HepG2 (cell line): ENCODE results near the gene CATSPERB. TPM values are rescaled to one million over a fixed set of nuclear protein-coding genes. Genes with fewer than 3 reads are reported as not detected.

Source experiments
- CENPBD1 ChIP-seq: sonication (generic); formaldehyde crosslinking; IDR thresholded peaks from 2 replicates; pipeline ENCODE4 v1.8.0; 2022; ENCODE audit warnings: missing genetic modification reagents, low read depth, mild to moderate bottlenecking, borderline replicate concordance
- GMEB1 ChIP-seq: sonication (generic); formaldehyde crosslinking; IDR thresholded peaks from 2 replicates; pipeline ENCODE4 v1.5.1; 2020; ENCODE audit warnings: missing genetic modification reagents, mild to moderate bottlenecking, borderline replicate concordance
- KMT2A ChIP-seq: sonication (generic); formaldehyde crosslinking; IDR thresholded peaks from 2 replicates; pipeline ENCODE4 v1.4.0; 2020; ENCODE audit warnings: missing genetic modification reagents
- LCORL ChIP-seq, 2 experiments: fragments of 450-650 bp in 1 of 2; sonication (generic) in 1 of 2; formaldehyde crosslinking in 1 of 2; IDR thresholded peaks; 2 replicates each; pipeline versions ENCODE4 v1.5.0 to v1.6.1; 2017 to 2020; ENCODE audit warnings: antibody characterized with exemption in 1 of 2, missing genetic modification reagents in 1 of 2
- PATZ1 ChIP-seq: sonication (generic); formaldehyde crosslinking; IDR thresholded peaks from 2 replicates; pipeline ENCODE4 v1.4.0; 2020; ENCODE audit warnings: missing genetic modification reagents
- PITX1 ChIP-seq: sonication (generic); formaldehyde crosslinking; IDR thresholded peaks from 2 replicates; pipeline ENCODE4 v1.5.1; 2020; ENCODE audit warnings: mild to moderate bottlenecking, missing genetic modification reagents
- REPIN1 ChIP-seq: sonication (generic); formaldehyde crosslinking; IDR thresholded peaks from 2 replicates; pipeline ENCODE4 v1.8.0; 2022; ENCODE audit warnings: missing genetic modification reagents, low read depth, mild to moderate bottlenecking, borderline replicate concordance
- REST ChIP-seq, 2 experiments: IDR thresholded peaks; 2 replicates each; pipeline ENCODE4 v1.6.1; 2011 to 2012; ENCODE audit warnings: low read length in 2 of 2, borderline replicate concordance in 1 of 2, low read depth in 1 of 2, mild to moderate bottlenecking in 1 of 2, moderate library complexity in 1 of 2
- REXO4 ChIP-seq: sonication (generic); formaldehyde crosslinking; IDR thresholded peaks from 2 replicates; pipeline ENCODE4 v1.8.0; 2022; ENCODE audit warnings: missing genetic modification reagents, mild to moderate bottlenecking, borderline replicate concordance
- SMC3 ChIP-seq: IDR thresholded peaks from 2 replicates; pipeline ENCODE4 v1.6.1; 2011; ENCODE audit warnings: low read length, improper control_type of control experiment
- ZNF160 ChIP-seq: sonication (generic); formaldehyde crosslinking; IDR thresholded peaks from 2 replicates; pipeline ENCODE4 v1.8.0; 2022; ENCODE audit warnings: mild to moderate bottlenecking, inconsistent platforms, missing genetic modification reagents
- ZNF281 ChIP-seq: sonication (generic); formaldehyde crosslinking; IDR thresholded peaks from 2 replicates; pipeline ENCODE4 v1.4.0; 2020; ENCODE audit warnings: missing genetic modification reagents, borderline replicate concordance
- ZNF496 ChIP-seq: sonication (generic); formaldehyde crosslinking; IDR thresholded peaks from 2 replicates; pipeline ENCODE4 v1.8.1; 2023; ENCODE audit warnings: mild to moderate bottlenecking, moderate library complexity, missing genetic modification reagents; ENCODE audit not compliant: insufficient replicate concordance
- ZNF512 ChIP-seq: sonication (generic); formaldehyde crosslinking; IDR thresholded peaks from 2 replicates; pipeline ENCODE4 v1.4.0; 2020; ENCODE audit warnings: mild to moderate bottlenecking, missing genetic modification reagents
- polyA plus RNA-seq, 8 experiments: library from polyadenylated mRNA; depleted of rRNA in 3 of 8; stranded (reverse) in 7 of 8; unstranded in 1 of 8; fragments of >200 nt; fragmentation: Illumina TruSeq in 4 of 8; extraction: Trizol in 4 of 8; gene quantifications; 2 replicates each; pipeline versions ENCODE4 v1.2.1 to v1.2.3, GENCODE V29; 2011 to 2016; ENCODE audit warnings: low read depth in 4 of 8, missing spikeins in 1 of 8, mixed read lengths in 1 of 8; ENCODE audit not compliant: insufficient read depth in 1 of 8
- total RNA-seq, 5 experiments: library from RNA; depleted of rRNA; stranded (reverse); fragments of >200 nt; fragmentation: Illumina TruSeq; extraction: Trizol; gene quantifications; 2 replicates each; pipeline ENCODE4 v1.2.3, GENCODE V29; 2016; ENCODE audit warnings: low read depth in 1 of 5

Gene CATSPERB
- total and polyA plus RNA-seq, 2 of the 13 experiments (the other 11 are each of a cell fraction or from before 2014, with no cell fraction given): not detected

- TF ChIP-seq ZNF496 (CRISPR knock-in tag) (no peak), ZNF512 (CRISPR knock-in tag) (no peak), PITX1 (CRISPR knock-in tag) (peak; percentile 79), PATZ1 (CRISPR knock-in tag) (peak; percentile 55; the same call in 1 of the 2 replicates), ZNF281 (peak; percentile 98), REST (IDR thresholded peaks at IDR 0.05; ENCODE audit: borderline replicate concordance in 1 of 2, low read depth in 1 of 2, low read length in 2 of 2) (no peak), ZNF160 (CRISPR knock-in tag) (no peak), REXO4 (no peak), GMEB1 (CRISPR knock-in tag) (no peak), CENPBD1 (no peak), LCORL (IDR thresholded peaks at IDR 0.05) (no peak), LCORL (CRISPR knock-in tag; IDR thresholded peaks at IDR 0.05) (peak; percentile 45; the same call in 1 of the 2 replicates), KMT2A (CRISPR knock-in tag) (0 out of 2 replicates have a peak, but pooled peaks have one; percentile 22), SMC3 (peak; percentile 17; the same call in 1 of the 2 replicates), REPIN1 (peak; percentile 73; the same call in 1 of the 2 replicates)
Measured at GRCh38 chr14:91554535-91555332, 177.2 kb downstream of the CATSPERB start (continued).
